Measurements from ENCODE around the gene LMF1. TPM values are rescaled to one million over a fixed set of nuclear protein-coding genes. Genes with fewer than 3 reads are reported as not detected.

Gene LMF1
- total and polyA plus RNA-seq, 2 of the 13 experiments (the other 11 are each of a cell fraction or from before 2014, with no cell fraction given), result 6.8 to 8.5 TPM

DNA sequence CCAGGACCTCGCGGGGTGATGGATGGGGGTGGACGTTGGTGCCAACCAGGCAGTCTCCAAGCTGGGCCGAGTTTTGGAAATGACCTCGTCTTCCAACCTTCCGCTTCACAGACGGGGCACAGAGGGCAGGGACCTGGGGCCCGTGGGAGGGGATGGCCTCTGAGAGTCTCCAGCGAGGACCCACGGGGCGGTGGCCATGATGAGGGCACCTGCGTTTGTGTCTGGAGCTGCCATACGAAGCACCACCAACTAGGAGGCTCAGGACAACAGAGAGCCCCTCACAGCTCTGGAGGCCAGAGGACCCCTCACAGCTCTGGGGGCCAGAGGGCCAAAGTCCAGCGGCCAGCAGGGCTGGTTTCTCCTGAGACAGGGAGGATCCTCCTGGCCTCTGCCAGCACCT, 37.3 kb upstream of the LMF1 start:
- H3K27ac ChIP-seq (ENCODE audit: extremely low read length, insufficient read depth, low read length), result no peak overlapping the region
- H3K9me3 ChIP-seq (ENCODE audit: low read length), result no peaks in the 10 kb centered on the region
- H3K79me2 ChIP-seq (ENCODE audit: insufficient read depth, low read length), result no peaks in the 10 kb centered on the region
- peaks cover 3% of the 10 kb centered on the region; the same call in 1 of the 2 replicates for H4K20me1 ChIP-seq (ENCODE audit: insufficient read depth, low read length)
- WGBS (ENCODE audit: low lambda C conversion rate), result 0% methylated on average over 4 of the region's 14 CpGs
- FAIRE-seq, result no peak
- no peak for DNase-seq (ENCODE audit: low spot score)
- BruUV-seq (replicated peaks), result no TSS peak
- H3K9ac ChIP-seq (ENCODE audit: insufficient read depth, low read depth, low read length), result no peak overlapping the region
- H3K4me2 ChIP-seq (ENCODE audit: low read depth, low read length), result no peak overlapping the region
- ATAC-seq, result no peak
- H3K36me3 ChIP-seq (replicated peaks in 1 of 2; ENCODE audit: control insufficient read depth in 1 of 2, insufficient read depth in 2 of 2, low read length in 2 of 2), result no peaks in the 10 kb centered on the region
- POLR2A ChIA-PET, result no interaction called here
- no peak overlapping the region for H3K4me3 ChIP-seq (replicated peaks in 1 of 3; ENCODE audit: insufficient read depth in 1 of 3, low read depth in 2 of 3, low read length in 3 of 3)
- in situ Hi-C loops (cut with HindIII; ENCODE audit: extremely low pct_ligation_motif_present, low pct_unique_long_range_greater_than_20kb) (no loop called here), intact Hi-C loops (cut with micrococcal nuclease; ENCODE audit: unreplicated experiment) (no loop called here)
- H3K27me3 ChIP-seq (ENCODE audit: control insufficient read depth in 1 of 2, insufficient read depth in 2 of 2, low read length in 2 of 2), result peaks cover 25 to 85% of the 10 kb centered on the region in 2 experiments
- TF ChIP-seq, protein P1, sequence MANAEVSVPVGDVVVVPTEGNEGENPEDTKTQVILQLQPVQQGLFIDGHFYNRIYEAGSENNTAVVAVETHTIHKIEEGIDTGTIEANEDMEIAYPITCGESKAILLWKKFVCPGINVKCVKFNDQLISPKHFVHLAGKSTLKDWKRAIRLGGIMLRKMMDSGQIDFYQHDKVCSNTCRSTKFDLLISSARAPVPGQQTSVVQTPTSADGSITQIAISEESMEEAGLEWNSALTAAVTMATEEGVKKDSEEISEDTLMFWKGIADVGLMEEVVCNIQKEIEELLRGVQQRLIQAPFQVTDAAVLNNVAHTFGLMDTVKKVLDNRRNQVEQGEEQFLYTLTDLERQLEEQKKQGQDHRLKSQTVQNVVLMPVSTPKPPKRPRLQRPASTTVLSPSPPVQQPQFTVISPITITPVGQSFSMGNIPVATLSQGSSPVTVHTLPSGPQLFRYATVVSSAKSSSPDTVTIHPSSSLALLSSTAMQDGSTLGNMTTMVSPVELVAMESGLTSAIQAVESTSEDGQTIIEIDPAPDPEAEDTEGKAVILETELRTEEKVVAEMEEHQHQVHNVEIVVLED (CRISPR knock-in tag; IDR thresholded peaks at IDR 0.05; ENCODE audit: borderline replicate concordance), result no peak
- TF ChIP-seq ZNF274 (CRISPR knock-in tag; IDR thresholded peaks at IDR 0.05), result no peak
- CTCF ChIA-PET (ENCODE audit: low intra/inter-chr PET ratio, low total read pairs), result no interaction called here
- H2AFZ ChIP-seq (ENCODE audit: low read length), result no peak overlapping the region
- H3K4me1 ChIP-seq (ENCODE audit: insufficient read depth, low read length), result no peaks in the 10 kb centered on the region

DNA sequence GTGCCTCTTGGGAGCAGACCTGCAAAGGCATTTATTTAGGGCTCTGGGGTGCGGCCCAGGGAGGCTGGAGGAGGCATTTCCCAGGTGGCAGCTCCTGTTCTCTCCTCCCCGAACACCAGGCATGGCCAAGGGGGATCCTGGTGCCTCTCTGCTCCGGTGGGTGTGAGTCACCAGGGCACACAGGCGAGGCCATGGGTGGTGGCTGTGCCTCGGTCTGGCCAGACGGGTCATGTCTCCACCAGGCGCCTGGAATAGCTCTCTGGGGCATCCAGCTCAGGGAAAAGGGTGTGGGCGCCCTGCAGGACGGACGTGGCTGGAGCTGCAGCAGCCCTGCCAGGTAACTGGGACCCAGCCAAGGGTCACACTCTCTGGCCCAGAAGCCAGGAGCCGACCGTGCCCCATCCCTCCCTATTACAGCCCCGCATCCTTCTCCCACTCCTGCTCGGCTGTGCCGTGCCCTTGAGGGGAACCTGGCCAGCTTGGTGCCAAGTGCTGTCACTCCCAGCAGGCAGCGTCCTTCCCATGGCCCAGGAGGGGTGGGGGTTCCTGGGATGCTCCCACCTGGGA, 36.6 kb upstream of the LMF1 start:
- no TSS peak for BruUV-seq (replicated peaks)
- Histone ChIP-seq H3K4me2 (ENCODE audit: low read depth, low read length) (no peak overlapping the region), H3K79me2 (ENCODE audit: insufficient read depth, low read length) (no peaks in the 10 kb centered on the region), H2AFZ (ENCODE audit: low read length) (no peak overlapping the region), H3K36me3 (replicated peaks in 1 of 2; ENCODE audit: control insufficient read depth in 1 of 2, insufficient read depth in 2 of 2, low read length in 2 of 2) (no peaks in the 10 kb centered on the region), H3K27ac (ENCODE audit: extremely low read length, insufficient read depth, low read length) (no peak overlapping the region), H3K9me3 (ENCODE audit: low read length) (no peaks in the 10 kb centered on the region), H4K20me1 (ENCODE audit: insufficient read depth, low read length) (no peaks in the 10 kb centered on the region), H3K27me3 (ENCODE audit: control insufficient read depth in 1 of 2, insufficient read depth in 2 of 2, low read length in 2 of 2) (peaks cover 31 to 85% of the 10 kb centered on the region in 2 experiments), H3K4me1 (ENCODE audit: insufficient read depth, low read length) (no peaks in the 10 kb centered on the region), H3K9ac (ENCODE audit: insufficient read depth, low read depth, low read length) (no peak overlapping the region), H3K4me3 (replicated peaks in 1 of 3; ENCODE audit: insufficient read depth in 1 of 3, low read depth in 2 of 3, low read length in 3 of 3) (no peak overlapping the region)
- TF ChIP-seq CC2D1A (CRISPR knock-in tag; IDR thresholded peaks at IDR 0.05) (no peak), MZF1 (CRISPR knock-in tag; IDR thresholded peaks at IDR 0.05; ENCODE audit: borderline replicate concordance) (no peak)
- TF ChIP-seq, protein P2, sequence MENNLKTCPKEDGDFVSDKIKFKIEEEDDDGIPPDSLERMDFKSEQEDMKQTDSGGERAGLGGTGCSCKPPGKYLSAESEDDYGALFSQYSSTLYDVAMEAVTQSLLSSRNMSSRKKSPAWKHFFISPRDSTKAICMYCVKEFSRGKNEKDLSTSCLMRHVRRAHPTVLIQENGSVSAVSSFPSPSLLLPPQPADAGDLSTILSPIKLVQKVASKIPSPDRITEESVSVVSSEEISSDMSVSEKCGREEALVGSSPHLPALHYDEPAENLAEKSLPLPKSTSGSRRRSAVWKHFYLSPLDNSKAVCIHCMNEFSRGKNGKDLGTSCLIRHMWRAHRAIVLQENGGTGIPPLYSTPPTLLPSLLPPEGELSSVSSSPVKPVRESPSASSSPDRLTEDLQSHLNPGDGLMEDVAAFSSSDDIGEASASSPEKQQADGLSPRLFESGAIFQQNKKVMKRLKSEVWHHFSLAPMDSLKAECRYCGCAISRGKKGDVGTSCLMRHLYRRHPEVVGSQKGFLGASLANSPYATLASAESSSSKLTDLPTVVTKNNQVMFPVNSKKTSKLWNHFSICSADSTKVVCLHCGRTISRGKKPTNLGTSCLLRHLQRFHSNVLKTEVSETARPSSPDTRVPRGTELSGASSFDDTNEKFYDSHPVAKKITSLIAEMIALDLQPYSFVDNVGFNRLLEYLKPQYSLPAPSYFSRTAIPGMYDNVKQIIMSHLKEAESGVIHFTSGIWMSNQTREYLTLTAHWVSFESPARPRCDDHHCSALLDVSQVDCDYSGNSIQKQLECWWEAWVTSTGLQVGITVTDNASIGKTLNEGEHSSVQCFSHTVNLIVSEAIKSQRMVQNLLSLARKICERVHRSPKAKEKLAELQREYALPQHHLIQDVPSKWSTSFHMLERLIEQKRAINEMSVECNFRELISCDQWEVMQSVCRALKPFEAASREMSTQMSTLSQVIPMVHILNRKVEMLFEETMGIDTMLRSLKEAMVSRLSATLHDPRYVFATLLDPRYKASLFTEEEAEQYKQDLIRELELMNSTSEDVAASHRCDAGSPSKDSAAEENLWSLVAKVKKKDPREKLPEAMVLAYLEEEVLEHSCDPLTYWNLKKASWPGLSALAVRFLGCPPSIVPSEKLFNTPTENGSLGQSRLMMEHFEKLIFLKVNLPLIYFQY (CRISPR knock-in tag; IDR thresholded peaks at IDR 0.05; ENCODE audit: borderline replicate concordance), result no peak
- 0% methylated on average over 2 of the region's 16 CpGs for WGBS (ENCODE audit: low lambda C conversion rate)
- CTCF ChIA-PET (ENCODE audit: low intra/inter-chr PET ratio, low total read pairs), result no interaction called here
- in situ Hi-C loops (cut with HindIII; ENCODE audit: extremely low pct_ligation_motif_present, low pct_unique_long_range_greater_than_20kb), result no loop called here
- DNase-seq (ENCODE audit: low spot score), result no peak
- FAIRE-seq, result no peak
- intact Hi-C loops (cut with micrococcal nuclease; ENCODE audit: unreplicated experiment), result no loop called here
- peak; percentile 10; the same call in 1 of the 3 replicates for ATAC-seq
- POLR2A ChIA-PET, result no interaction called here

Data from HepG2 (cell line).